Occipital lobe (tissue), 2 donors: ENCODE measurements around the gene SAMD9. TPM values are rescaled to one million over a fixed set of nuclear protein-coding genes. Genes with fewer than 3 reads are reported as not detected.
"Not testable (repeated sequence)": the region's sequence is repeated elsewhere in the genome, so short reads cannot be mapped to it uniquely, and the experiment has no call there.

Source experiments
- DNase-seq: peaks from one replicate; lab custom pipeline; 2025; lab: John Stamatoyannopoulos, UW
- total RNA-seq: library from RNA; depleted of rRNA; stranded (reverse); fragments of >200 nt; gene quantifications from one replicate; pipeline ENCODE4 v1.2.3, GENCODE V29; 2014

The SAMD9 gene
- 3.3 TPM for total RNA-seq

DNA sequence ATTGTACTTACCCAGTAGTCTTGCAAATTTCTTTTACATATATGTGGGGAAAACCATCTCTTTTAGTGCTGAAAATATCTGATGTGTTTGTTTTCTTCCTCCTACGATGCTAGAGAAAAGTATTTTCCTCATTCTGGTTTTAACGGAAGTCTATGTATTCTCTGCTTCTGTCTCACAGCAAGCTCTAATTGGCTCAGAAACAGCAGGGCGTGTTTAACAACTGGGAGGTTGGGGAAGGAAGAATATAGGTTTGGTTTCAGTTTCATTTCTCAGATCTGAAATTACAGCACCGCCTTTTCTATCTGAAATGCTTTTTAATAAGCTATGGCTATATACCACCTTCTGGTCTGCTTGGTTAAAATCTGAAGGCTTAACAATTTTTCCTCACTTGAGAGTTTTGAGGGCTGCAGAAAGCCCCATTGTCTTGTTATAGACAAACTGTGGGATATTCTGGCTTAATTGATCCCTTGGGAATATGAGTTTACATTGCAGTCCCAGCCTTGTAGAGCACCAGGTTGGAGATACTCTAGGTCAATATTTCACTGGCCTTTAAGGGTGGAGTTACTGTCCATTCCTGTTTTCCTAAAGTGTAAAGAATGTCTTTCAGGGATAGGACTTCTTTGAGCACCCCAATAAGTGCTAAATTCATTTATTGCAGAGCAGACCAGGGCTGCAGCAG, at the start of gene SAMD9:
Gene SAMD9, minus strand, starts transcription at position 128 of the 679 bp plus-strand sequence. CDS start 11,882 bp downstream, outside the sequence.
- DNase-seq = no peak

DNA sequence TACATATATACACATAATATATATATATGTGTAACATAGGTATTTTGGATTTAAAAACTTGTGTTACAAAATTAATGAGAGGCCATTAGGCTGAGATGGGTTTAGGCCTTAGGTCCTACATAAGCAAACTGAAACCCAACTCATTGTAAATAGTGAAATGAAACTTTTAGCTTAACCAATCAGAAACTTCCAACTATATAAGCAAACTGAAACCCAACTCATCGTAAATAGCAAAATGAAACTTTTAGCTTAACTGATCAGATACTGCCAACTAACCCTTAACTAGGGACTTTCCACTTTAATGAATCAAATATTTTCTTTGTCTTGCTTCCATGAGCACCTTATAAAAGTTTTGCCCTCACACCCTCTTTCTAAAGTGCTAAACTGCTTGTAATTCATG, 47.7 kb upstream of the SAMD9 start:
- no peak for DNase-seq

DNA sequence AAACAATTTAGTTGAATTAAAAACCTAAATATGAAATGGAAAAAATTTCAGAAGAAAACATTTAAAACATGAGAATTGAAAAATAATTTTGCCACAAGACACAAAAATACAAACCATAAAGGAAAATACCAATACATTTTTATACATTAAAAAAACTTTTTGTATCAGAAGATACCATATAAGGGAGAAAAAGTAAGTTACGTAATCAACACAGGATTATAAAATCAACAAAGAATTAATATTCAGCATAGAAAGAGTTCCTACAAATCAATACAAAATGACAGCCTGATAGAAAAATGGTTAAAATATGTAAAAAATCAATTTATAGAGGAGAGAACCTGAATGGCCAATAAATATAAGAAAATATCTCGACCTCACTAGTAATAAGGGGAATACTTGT, 47.0 kb upstream of the SAMD9 start:
- no peak for DNase-seq

DNA sequence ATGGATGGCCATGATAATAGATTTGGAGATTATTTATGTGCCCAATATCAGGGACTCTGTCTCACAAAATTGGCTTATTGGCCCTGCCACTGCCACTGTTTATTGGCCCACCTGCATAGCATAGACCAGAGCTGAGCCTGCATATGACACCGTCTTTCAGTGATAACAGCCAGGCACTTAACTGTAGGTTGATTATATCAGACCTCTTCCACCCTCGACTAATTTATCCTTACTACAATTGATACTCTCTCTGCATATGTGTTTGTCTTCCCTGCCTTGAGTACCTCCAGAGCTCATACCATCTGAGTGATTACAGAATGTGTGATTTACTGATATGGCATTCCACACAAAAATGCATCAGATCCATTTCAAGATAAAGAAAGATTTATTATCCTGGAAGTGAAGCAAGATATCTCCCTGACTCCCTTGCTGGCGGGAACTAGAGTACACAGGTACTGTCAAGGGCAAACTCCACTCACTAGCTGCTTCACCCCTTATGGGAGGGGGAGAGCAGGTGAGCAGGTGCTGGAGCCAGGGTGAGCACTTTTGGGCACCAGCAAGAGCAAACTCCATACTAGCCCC, 43.5 kb upstream of the SAMD9 start:
- DNase-seq = no peak

DNA sequence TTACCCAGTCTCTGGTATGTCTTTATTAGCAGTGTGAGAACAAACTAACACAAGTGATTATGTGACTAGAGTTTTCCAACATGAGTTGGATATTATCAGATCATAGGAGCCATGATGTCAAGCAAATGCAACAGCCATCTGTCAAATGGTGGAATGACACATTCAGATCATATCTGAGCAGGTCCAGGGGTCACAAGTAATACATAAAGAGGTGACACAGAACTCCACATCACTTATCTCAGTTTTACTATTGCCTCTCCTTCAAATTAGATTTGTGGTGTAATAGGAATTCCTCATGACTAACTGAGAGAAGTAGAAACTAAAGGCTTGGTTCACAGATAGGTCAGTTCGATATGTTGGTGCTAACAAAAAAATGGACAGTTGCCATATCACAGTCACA, 42.6 kb upstream of the SAMD9 start:
- DNase-seq = no peak

DNA sequence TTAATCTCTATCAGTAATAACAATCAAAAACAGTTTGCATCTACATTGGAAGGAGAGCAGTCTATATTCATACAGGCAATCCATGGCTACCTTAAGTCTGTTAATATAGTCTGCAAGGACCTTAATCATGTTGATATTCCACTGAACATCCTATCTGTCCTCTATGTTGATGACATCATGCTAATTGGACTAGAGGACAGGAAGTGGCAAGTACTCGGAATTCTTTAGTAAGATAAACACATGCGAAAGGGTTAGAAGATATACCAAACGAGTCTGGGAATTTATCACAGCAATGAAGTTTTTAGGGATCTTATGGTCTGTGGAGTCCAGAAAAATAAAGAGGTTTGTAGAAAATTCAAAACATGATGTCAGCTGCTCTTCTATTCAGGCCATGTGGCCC, 41.7 kb upstream of the SAMD9 start:
- no peak for DNase-seq

DNA sequence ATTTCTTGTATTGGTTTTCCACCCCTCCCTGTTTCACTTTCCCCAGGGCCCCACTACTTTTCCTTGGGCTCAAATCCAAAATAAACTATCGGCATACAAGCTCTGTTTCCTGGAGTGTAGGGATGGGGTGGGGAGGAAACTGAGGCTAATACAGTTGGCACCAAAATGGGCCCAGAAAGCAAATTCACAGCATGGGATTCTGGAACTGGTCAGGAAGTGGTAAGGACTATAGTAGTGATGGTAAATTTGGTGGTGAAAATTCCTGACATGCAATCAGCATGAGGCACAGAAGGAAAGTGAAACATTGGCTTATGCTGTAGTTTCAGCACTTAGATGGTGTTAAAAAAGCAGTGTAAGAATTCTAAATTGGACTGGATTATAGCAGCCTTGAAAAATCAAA, 39.1 kb upstream of the SAMD9 start:
- no peak for DNase-seq

DNA sequence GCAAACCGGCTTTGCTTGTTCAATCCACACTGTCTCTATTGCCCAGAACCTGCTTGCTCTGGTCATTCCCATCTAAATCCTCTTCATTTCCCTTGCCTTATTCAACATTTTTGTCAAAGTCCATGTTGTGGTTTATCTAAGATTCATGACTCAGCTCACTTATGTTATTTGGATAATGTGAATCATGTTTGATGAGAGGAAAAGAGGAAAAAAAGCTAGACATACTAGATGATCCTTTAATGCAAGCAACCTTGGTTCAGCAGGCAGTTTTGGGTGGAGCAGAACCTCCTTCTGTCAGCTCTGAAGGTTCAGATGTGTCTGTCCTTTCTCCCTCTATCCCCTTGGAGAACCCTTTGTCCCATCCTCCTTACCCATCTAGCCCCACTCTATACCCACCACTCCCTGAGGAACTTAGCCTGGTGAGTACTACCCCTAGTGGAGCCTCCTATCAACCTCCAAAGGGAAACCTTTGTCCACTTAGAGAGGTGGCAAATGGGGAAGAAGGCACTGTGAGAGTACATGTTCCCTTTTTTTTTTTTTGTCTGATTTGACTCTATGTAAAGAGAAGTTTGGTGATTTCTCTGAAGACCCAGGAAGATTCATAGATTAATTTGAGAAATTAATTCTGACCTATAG, 32.5 kb upstream of the SAMD9 start:
- DNase-seq = no peak

DNA sequence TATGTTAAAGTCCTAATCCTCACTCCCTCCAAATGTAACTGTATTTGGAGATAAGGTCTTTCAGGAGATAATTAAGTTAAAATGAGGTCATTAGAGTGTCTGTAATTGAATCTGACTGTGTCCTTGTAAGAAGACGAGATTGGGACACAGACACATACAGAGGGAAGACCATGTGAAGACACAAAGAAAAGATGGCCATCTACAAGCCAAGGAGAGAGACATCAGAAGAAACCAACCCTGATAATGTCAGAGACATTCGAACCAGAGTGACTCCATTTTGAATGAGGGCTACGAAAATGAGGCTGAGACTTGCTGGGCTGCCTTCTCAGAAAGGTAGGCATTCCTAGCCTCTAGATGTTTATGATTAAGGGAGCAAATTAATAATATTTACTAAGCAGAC, 30.9 kb upstream of the SAMD9 start:
- DNase-seq = no peak

DNA sequence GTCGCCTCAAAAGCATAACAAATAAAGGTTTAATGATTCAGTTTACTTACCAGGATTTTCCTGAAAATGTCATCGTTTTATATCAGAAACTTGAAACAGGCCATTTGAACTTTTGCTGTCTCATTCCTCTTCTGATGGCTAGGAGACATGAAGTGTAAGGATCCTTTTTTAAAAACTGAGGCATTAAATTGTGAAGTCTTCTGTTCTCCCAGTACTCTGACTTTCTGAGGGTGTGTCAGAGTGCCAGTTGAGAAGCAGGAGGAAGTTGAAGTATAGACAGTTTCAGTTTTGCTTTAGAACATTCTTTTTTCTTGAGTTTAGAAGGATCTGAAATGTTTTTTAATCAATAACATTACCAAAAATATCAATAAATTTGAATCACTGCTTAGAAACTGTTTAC, 30.4 kb upstream of the SAMD9 start, which contains the start of gene SAMD9L:
Gene SAMD9L, minus strand, starts transcription at position 242 of the 400 bp plus-strand sequence. CDS start 12,414 bp downstream, outside the sequence.
- DNase-seq = no peak

DNA sequence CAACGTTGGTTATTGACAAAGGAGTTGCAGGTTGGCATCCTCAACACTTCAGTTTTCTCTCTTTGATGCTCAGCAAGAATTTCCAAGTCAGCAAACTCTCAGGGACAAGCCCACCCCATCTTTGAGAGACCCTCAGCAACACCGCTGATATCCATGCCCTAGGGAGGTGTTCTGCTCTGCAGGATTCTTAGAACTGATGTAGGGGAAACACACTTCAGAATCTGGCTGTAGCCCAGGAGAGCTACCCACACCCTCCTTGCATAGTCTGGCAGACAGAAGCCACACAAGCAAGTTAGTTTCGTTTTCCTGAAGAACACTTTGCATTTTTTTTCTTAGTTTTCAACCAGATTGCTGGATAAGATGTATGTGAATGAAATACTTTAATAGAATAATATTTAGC, 29.6 kb upstream of the SAMD9 start:
- DNase-seq = peak; percentile 5

DNA sequence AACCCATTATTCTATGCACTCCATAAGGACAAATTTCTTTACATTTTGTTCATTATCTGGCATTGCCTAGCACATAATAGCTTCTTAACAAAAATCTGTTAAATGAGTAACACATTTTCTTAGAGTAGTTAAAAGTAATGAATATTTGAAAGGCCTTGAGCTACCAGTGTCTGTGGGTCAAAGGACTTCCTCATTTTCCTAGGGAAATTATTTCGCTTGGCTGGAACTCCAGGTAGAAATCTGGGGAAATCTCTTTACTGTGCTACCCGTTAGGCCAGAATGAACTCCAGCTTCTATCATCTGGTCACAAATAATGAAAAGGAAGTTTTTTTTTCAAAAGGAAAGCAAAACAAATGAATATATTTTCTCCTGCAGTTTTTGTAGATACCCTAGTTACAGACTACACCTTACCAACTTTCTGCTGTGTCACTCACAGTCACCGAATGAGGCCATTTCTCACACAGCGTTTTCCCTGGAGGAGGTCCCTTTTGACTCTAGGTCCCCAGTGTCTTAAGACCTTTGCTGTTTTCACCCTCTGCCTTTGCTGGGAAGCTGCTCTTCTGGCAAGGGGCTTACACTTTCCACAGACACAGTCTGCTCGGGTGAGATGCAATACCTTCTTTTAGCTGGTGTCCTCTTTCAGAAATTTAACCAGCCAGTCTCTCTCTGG, 28.8 kb upstream of the SAMD9 start:
- DNase-seq = no peak

DNA sequence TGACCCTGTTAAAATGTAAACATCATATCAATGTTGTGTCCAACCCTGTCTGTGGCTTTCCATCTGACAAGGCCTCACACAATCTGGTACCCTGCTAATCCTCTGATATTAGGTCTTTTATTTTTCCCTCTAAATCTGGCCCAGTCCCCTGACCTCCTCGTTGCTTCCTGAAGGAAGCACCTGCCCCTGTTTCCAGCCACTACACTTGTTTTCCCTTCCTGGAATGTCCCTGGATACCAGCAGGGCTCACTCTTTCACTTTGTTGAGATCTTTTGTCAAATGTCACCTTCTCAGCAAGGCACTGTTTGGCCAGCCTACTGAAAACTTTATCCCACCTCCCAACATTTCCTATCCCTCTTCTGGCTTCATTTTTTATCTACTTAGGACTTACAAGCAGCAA, 28.3 kb upstream of the SAMD9 start:
- no peak for DNase-seq

DNA sequence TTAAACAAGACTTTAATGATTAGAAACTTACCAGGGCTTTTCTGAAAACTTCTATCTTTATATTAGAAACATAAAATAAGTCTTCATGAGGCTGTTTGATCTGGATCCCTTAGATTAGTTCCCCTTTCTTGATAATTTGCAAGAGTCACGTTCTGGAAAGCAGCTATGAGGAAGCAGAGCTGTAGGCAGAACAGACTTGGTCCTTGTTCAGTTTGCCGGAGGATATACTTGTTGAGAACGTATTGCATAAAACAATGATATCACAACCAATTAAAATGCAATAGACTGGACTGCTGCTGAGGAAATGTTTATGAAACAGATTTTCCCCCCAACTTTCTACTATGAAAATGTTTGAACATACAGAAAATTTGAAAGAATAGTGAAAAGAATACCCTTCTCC, 27.6 kb upstream of the SAMD9 start:
- no peak for DNase-seq

DNA sequence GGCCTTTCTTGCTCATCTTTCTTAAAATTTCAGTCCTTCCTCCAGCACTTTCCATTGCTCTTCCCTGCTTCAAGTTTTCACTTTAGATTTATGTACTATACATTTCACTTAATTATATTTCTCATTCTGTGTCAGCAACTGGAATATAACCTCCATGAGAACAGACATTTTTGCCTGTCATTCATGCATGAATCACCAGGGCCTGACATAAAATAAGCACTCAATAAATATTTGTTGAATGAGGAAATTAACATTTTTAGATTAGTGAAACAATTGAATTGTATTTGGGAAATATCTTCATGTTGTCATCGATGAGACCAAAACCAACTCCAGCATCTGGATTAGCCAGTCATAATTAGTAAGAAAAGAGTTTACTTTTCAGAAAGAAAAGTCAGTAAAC, 24.3 kb upstream of the SAMD9 start:
- DNase-seq = no peak

DNA sequence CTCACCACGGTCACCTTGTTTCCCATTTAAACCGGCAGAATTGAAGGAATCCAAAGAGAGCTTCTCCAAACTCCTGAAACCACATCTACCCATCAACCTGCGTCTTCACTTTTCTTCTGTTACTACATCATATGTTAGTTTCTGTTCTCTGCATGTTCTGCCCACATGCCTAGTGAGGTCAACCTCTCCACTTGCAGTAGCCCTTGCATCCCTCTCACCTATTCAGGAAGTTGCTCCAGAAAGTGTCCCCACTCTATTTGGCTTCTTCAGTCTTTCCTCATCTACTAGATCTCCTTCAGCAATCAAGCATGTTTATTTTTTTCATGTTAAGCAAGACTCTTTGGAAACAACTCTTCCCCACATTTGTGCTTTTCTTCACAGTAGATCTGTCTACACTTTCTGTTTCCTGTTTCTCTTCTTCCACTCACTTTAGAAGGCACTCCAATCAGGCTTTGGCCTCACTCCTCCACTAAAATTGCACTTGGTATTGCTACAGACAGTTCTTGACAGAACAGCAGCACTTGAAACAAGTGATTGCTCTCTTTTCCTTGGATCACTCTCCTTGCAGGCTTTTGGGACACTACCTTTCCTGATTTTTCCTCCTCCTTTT, 22.9 kb upstream of the SAMD9 start:
- no peak for DNase-seq

DNA sequence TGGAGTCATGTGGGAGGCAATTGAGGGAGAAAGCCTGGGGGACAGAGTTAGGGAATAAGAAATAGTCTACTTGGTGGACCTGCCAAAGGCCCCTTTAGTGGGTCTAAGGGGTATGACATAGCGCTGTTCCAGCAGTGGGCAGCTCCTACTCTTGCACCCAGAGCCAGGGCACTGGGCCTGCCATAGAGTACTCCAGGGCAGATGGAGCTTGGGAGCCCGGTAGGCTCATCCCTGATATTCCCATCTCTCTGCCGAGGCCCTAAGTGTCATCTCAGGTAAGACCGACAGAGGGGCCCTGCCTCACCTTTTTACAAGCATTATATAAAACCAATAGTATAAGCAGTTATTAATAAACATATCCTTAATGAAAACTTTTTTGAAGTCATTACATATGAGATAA, 20.8 kb upstream of the SAMD9 start:
- no peak for DNase-seq

DNA sequence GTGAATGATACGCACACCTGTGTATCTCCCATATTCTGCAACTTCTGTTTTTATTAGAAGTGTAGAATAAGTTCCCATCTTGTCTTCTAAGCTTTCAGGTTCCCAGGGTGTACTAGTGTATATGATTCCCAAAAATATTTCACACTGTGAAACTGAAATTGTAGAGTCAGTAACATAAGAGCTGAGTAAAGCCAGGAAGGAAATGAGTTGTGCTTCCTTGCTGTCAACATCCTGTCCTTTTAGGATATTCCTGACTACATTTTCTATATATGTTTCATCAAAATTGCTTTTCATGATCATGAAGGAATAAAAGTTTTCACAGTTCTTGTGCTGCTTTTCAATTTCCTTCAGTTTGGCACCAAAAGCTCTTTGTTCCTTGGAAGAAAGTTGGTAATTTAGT, 15.2 kb upstream of the SAMD9 start:
- DNase-seq = no peak

DNA sequence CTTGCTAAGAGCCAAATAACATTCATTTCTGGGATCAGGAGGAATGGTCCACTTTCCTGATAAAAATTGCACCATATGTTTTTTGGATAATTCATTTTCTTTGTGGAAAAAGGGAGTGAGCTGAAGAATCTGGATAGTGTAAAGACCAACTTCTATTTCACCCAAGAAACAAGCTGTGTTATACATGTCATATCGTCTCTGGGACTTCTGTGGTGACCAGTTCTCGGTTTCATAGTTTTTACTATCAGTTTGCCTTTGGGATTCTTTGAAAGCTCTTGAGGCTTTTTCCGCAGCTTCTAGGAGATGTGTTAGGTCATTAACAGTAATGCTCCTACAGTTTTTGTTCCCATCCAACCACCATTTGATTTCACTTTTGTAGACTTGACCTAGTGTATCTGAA, 14.4 kb upstream of the SAMD9 start:
- DNase-seq = no peak

DNA sequence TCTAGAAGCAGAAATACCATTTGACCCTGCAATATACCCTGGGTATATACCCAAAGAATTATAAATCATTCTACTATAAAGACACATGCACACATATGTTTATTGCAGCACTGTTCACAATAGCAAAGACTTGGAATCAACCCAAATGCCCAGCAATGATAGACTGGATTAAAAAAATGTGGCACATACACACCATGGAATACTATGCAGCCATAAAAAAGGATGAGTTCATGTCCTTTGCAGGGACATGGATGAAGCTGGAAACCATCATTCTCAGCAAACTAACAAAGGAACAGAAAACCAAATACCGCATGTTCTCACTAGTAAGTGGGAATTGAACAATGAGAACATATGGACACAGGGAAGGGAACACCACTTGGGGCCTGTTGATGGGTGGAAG, 9.2 kb upstream of the SAMD9 start:
- DNase-seq = not testable (repeated sequence)

DNA sequence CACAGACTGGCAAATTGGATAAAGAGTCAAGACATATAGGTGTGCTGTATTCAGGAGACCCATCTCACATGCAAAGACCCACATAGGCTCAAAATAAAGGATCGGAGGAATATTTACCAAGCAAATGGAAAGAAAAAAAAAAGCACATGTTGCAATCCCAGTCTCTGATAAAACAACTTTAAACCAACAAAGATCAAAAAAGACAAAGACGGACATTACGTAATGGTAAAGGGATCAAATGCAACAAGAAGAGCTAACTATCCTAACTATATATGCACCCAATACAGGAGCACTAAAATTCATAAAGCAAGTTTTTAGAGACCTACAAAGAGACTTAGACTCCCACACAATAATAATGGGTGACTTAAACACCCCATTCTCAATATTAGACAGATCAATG, 5.8 kb upstream of the SAMD9 start:
- DNase-seq = not testable (repeated sequence)
